IgD-negative memory B cell (primary cell): ENCODE data around the gene HSPA12A. TPM values are rescaled to one million over a fixed set of nuclear protein-coding genes. Genes with fewer than 3 reads are reported as not detected.

ENCODE experiments used
- H3K27ac Mint-ChIP-seq, 3 donors: one replicate each; pipeline ENCODE4 v1.8.0; 2020 to 2022; ENCODE audit warnings: mild to moderate bottlenecking in 3 of 3, mixed read lengths in 3 of 3, moderate library complexity in 1 of 3
- H3K27me3 Mint-ChIP-seq: one replicate; pipeline ENCODE4 v1.8.0; 2021; ENCODE audit warnings: mixed read lengths
- H3K36me3 Mint-ChIP-seq: one replicate; pipeline ENCODE4 v1.8.0; 2020; ENCODE audit warnings: mild to moderate bottlenecking, mixed read lengths
- H3K4me1 Mint-ChIP-seq, 3 donors: one replicate each; pipeline ENCODE4 v1.8.0; 2020 to 2022; ENCODE audit warnings: mixed read lengths in 3 of 3, mild to moderate bottlenecking in 1 of 3
- H3K4me3 Mint-ChIP-seq, 4 donors: one replicate each; pipeline ENCODE4 v1.8.0; 2020 to 2022; ENCODE audit warnings: mild to moderate bottlenecking in 4 of 4, mixed read lengths in 4 of 4, moderate library complexity in 3 of 4
- H3K9me3 Mint-ChIP-seq, 3 donors: one replicate each; pipeline ENCODE4 v1.8.0; 2020 to 2021; ENCODE audit warnings: mixed read lengths in 3 of 3, mild to moderate bottlenecking in 1 of 3
- polyA plus RNA-seq: library from polyadenylated mRNA; unstranded; fragments of 300-500 nt; fragmentation: Illumina TruSeq; gene quantifications from one replicate; pipeline ENCODE4 v1.2.3, GENCODE V29; 2021

Gene HSPA12A
- polyA plus RNA-seq, 1 donor from 2014 or later: 6.7 TPM

- Mint-ChIP-seq H3K4me1 (peaks cover 0 to 2% (median 0%) of the 10 kb centered on the region in 3 donors), H3K27me3 (peaks cover 1% of the 10 kb centered on the region), H3K4me3 (no peak overlapping the region), H3K27ac (peak overlapping the region in 1 of 3 donors; percentile 39), H3K36me3 (no peaks in the 10 kb centered on the region), H3K9me3 (no peaks in the 10 kb centered on the region)
These were observed 36.1 kb downstream of the HSPA12A start for GRCh38 chr10:116706281-116706680.

DNA sequence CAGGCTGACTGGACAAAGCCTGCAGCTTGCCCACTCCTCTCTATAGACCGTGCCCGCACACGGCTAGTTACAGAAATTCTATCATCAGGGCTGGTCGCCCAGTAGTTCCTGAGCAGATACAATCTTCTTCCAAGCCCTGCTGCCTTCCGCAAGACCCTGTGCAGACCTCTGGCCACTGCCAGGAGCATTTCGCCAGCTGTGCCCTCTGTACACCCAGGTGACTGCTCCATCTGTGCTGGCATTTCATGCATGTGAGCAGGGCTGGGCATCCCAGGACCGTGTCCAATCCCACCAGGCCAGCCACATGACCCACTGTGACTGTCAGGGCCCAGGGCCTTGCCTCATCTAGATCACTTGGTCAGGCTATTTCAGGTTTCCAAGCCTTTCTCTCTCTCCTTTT is 36.9 kb downstream of the HSPA12A start:
- Mint-ChIP-seq H3K27ac (no peak overlapping the region), H3K36me3 (no peaks in the 10 kb centered on the region), H3K4me1 (peaks cover 0 to 2% (median 0%) of the 10 kb centered on the region in 3 donors), H3K9me3 (no peaks in the 10 kb centered on the region), H3K4me3 (no peak overlapping the region), H3K27me3 (peaks cover 1% of the 10 kb centered on the region)

GRCh38 chr10:116704926-116705325 is 37.4 kb downstream of the HSPA12A start:
- H3K4me3 Mint-ChIP-seq: no peak overlapping the region
- H3K4me1 Mint-ChIP-seq: peaks cover 0 to 2% (median 0%) of the 10 kb centered on the region in 3 donors
- no peaks in the 10 kb centered on the region for H3K9me3 Mint-ChIP-seq
- H3K36me3 Mint-ChIP-seq: no peaks in the 10 kb centered on the region
- H3K27me3 Mint-ChIP-seq: peaks cover 1% of the 10 kb centered on the region
- no peak overlapping the region for H3K27ac Mint-ChIP-seq

DNA sequence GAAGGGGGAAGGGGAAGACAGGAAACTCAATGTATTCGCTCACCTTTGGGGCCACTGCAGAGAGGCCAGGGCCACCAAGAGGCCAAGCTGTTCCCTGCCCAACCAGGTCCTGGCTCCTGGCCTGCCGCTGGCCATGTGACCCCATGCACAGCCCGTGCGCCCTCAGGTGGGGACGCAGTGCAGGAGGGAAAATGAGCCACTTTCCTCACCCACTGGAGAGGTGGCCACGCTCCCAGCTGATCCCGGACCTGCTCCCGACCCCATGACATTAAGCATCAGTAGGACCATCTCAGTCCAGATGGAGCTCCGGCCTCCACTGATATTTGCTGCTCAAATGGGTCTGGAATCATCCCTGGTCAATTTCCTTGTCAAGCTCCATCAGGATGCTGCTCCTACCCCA is 40.2 kb downstream of the HSPA12A start:
- Mint-ChIP-seq H3K4me1 (no peaks in the 10 kb centered on the region), H3K4me3 (no peak overlapping the region), H3K27me3 (peaks cover 1% of the 10 kb centered on the region), H3K9me3 (no peaks in the 10 kb centered on the region), H3K27ac (no peak overlapping the region), H3K36me3 (no peaks in the 10 kb centered on the region)

DNA sequence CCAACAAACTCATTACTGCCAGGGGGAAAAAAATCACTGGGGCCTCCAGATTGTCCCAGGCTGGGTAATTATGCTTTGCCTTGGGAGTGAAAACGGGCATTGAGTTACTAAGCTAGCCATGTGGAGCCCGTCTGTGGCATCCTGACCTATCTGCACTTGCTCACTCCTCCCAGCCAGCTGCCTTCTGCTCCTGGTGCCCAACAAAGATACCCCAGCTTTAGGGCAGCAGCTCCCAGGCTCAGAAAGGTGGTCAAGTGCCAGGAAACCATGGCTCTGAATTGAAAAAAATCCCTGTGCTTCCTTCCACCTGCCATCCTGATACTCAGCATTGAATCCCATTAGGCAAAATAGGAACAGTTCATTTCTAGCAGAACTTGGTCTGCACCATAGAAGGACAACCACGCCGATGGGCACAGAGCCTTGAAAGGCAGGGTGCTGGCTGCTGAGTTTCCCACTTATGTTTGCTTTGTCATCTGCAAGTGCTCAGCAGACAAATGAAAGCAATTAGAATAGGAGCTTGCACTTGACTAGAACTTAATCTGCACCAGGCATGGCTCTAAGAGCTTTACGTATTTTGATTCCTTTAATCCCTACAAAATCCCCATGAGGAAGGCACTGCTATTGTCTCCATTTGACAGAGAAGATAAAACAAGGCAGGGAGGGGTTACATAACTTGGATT is 42.8 kb downstream of the HSPA12A start:
- Mint-ChIP-seq H3K9me3 (peaks cover 0 to 8% (median 0%) of the 10 kb centered on the region in 3 donors), H3K27me3 (peaks cover 2% of the 10 kb centered on the region), H3K27ac (no peak overlapping the region), H3K4me3 (no peak overlapping the region), H3K4me1 (peaks cover 0 to 4% (median 3%) of the 10 kb centered on the region in 3 donors), H3K36me3 (peaks cover 2% of the 10 kb centered on the region)

GRCh38 chr10:116699049-116699448 is 43.3 kb downstream of the HSPA12A start:
- peaks cover 0 to 9% (median 0%) of the 10 kb centered on the region in 3 donors for H3K9me3 Mint-ChIP-seq
- H3K4me1 Mint-ChIP-seq: peaks cover 0 to 4% (median 3%) of the 10 kb centered on the region in 3 donors
- H3K27ac Mint-ChIP-seq: no peak overlapping the region
- H3K4me3 Mint-ChIP-seq: no peak overlapping the region
- H3K27me3 Mint-ChIP-seq: peaks cover 4% of the 10 kb centered on the region
- H3K36me3 Mint-ChIP-seq: peaks cover 2% of the 10 kb centered on the region

GRCh38 chr10:116698364-116698763 is 44.0 kb downstream of the HSPA12A start:
- Mint-ChIP-seq H3K27me3 (peaks cover 4% of the 10 kb centered on the region), H3K4me1 (peaks cover 0 to 4% (median 3%) of the 10 kb centered on the region in 3 donors), H3K4me3 (no peak overlapping the region), H3K36me3 (peaks cover 2% of the 10 kb centered on the region), H3K27ac (no peak overlapping the region), H3K9me3 (peaks cover 0 to 9% (median 0%) of the 10 kb centered on the region in 3 donors)

GRCh38 chr10:116697816-116698215 is 44.5 kb downstream of the HSPA12A start:
- Mint-ChIP-seq H3K36me3 (peaks cover 2% of the 10 kb centered on the region), H3K4me1 (peaks cover 0 to 4% (median 3%) of the 10 kb centered on the region in 3 donors), H3K9me3 (peaks cover 0 to 9% (median 0%) of the 10 kb centered on the region in 3 donors), H3K27ac (peak overlapping the region in 1 of 3 donors; percentile 22), H3K27me3 (peaks cover 4% of the 10 kb centered on the region), H3K4me3 (no peak overlapping the region)

GRCh38 chr10:116696919-116697318 is 45.4 kb downstream of the HSPA12A start:
- H3K9me3 Mint-ChIP-seq: peaks cover 0 to 9% (median 0%) of the 10 kb centered on the region in 3 donors
- peaks cover 4% of the 10 kb centered on the region for H3K27me3 Mint-ChIP-seq
- H3K27ac Mint-ChIP-seq: no peak overlapping the region
- H3K36me3 Mint-ChIP-seq: peaks cover 2% of the 10 kb centered on the region
- peaks cover 0 to 4% (median 3%) of the 10 kb centered on the region in 3 donors for H3K4me1 Mint-ChIP-seq
- H3K4me3 Mint-ChIP-seq: no peak overlapping the region

GRCh38 chr10:116694927-116695268 is 47.5 kb downstream of the HSPA12A start:
- peaks cover 3% of the 10 kb centered on the region for H3K27me3 Mint-ChIP-seq

GRCh38 chr10:116694243-116694926 is 48.0 kb downstream of the HSPA12A start:
- H3K9me3 Mint-ChIP-seq: peaks cover 0 to 9% (median 0%) of the 10 kb centered on the region in 3 donors
- peaks cover 0 to 4% (median 3%) of the 10 kb centered on the region in 3 donors for H3K4me1 Mint-ChIP-seq
- H3K36me3 Mint-ChIP-seq: peaks cover 4% of the 10 kb centered on the region
- H3K27ac Mint-ChIP-seq: peak overlapping the region in 1 of 3 donors; percentile 60
- no peak overlapping the region for H3K4me3 Mint-ChIP-seq
- peaks cover 3% of the 10 kb centered on the region for H3K27me3 Mint-ChIP-seq

More at GRCh38 chr10:116694927-116695268, 47.5 kb downstream of the HSPA12A start:
- no peak overlapping the region for H3K4me3 Mint-ChIP-seq
- peak overlapping the region in 1 of 3 donors; percentile 46 for H3K27ac Mint-ChIP-seq
- H3K9me3 Mint-ChIP-seq: peaks cover 0 to 9% (median 0%) of the 10 kb centered on the region in 3 donors
- peaks cover 0 to 4% (median 3%) of the 10 kb centered on the region in 3 donors for H3K4me1 Mint-ChIP-seq
- H3K36me3 Mint-ChIP-seq: peaks cover 4% of the 10 kb centered on the region

- peaks cover 0 to 4% (median 4%) of the 10 kb centered on the region in 3 donors for H3K4me1 Mint-ChIP-seq
These were observed 50.1 kb downstream of the HSPA12A start for GRCh38 chr10:116692225-116692624.

GRCh38 chr10:116691635-116692034 is 50.7 kb downstream of the HSPA12A start:
- Mint-ChIP-seq H3K4me1 (peaks cover 0 to 1% (median under 1%) of the 10 kb centered on the region in 3 donors), H3K9me3 (peaks cover 0 to 6% (median 0%) of the 10 kb centered on the region in 3 donors), H3K4me3 (no peak overlapping the region), H3K27me3 (peaks cover 3% of the 10 kb centered on the region), H3K27ac (no peak overlapping the region), H3K36me3 (peaks cover 2% of the 10 kb centered on the region)

More at GRCh38 chr10:116692225-116692624, 50.1 kb downstream of the HSPA12A start:
- H3K27ac Mint-ChIP-seq: no peak overlapping the region
- no peak overlapping the region for H3K4me3 Mint-ChIP-seq
- peaks cover 3% of the 10 kb centered on the region for H3K27me3 Mint-ChIP-seq
- peaks cover 0 to 9% (median 0%) of the 10 kb centered on the region in 3 donors for H3K9me3 Mint-ChIP-seq
- H3K36me3 Mint-ChIP-seq: peaks cover 4% of the 10 kb centered on the region

DNA sequence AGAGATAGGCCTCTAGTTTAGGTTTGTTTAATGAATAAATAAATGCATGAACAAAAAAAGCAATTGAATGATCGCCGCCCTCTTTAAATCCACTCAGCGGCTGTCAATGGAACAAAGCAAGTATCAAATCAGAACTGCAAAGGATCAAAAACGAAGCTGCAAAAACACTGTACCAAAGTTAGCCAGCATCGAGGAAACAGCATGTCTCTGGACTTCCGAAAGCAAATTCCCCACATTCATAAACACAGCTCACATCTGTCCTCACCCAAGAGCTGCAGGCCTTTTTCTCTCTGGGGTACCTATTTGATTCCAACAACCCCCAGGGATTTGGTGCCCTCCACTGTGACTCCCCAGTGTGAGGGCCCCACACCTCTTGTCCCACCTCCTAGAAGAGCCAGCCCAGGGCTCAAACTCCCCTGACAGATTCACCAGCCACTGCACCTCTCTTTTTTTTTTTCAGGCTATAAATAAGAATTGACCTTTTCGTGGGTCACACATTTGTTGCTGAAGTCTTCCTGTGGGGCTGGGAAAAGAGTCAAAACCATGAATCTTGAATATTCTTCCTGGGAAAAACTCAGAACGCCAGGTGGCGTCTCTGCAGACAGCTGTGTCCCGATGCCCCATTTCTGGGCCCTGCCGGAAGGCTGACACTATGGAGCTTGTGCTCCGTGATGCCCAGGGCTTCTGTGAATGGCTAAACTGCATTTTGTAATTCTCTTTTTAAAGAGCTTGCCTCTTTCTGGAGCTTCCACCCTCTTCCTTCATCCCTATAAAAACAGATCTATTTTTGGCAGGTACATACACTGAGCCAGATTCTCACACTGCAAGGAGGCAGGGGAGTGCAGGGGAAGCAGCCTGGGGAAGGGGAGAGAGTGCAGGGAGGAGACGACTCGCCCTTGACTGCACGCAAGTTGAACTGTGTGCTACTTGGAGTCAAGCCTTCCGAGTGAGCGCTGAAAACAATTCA is 51.7 kb downstream of the HSPA12A start:
- peaks cover 3% of the 10 kb centered on the region for H3K27me3 Mint-ChIP-seq
- peaks cover 2% of the 10 kb centered on the region for H3K36me3 Mint-ChIP-seq
- H3K27ac Mint-ChIP-seq: no peak overlapping the region
- peaks cover 0 to 4% (median 0%) of the 10 kb centered on the region in 3 donors for H3K9me3 Mint-ChIP-seq
- H3K4me3 Mint-ChIP-seq: no peak overlapping the region
- H3K4me1 Mint-ChIP-seq: peaks cover 0 to 1% (median 0%) of the 10 kb centered on the region in 3 donors
